Cardiac muscle cell (in vitro differentiated cells and primary cell): ENCODE measurements around the gene ZNF536. TPM values are rescaled to one million over a fixed set of nuclear protein-coding genes. Genes with fewer than 3 reads are reported as not detected.

Source experiments
- DNase-seq, 2 donors: peaks; one replicate each; pipeline versions ENCODE4 v3.0.0 to v3.0.0-alpha.2; 2010 to 2017; ENCODE audit warnings: low read depth in 1 of 2, low spot score in 1 of 2
- H3K27ac ChIP-seq: fragments of 200-600 bp; sonication (generic); 2 replicates; pipeline ENCODE4 v1.5.1; 2016
- H3K27me3 ChIP-seq: fragments of 200-600 bp; sonication (generic); 2 replicates; pipeline ENCODE4 v1.6.0; 2016; ENCODE audit warnings: control low read depth
- H3K36me3 ChIP-seq: fragments of 200-600 bp; sonication (generic); 2 replicates; pipeline ENCODE4 v1.5.1; 2016; ENCODE audit warnings: control low read depth
- H3K4me1 ChIP-seq: fragments of 200-600 bp; sonication (generic); 2 replicates; pipeline ENCODE4 v1.8.1; 2017; ENCODE audit warnings: low read depth, mild to moderate bottlenecking, mixed run types
- H3K4me3 ChIP-seq: fragments of 200-600 bp; sonication (generic); 2 replicates; pipeline ENCODE4 v1.5.1; 2016; ENCODE audit warnings: mild to moderate bottlenecking
- H3K9me3 ChIP-seq: fragments of 200-600 bp; sonication (generic); 2 replicates; pipeline ENCODE4 v1.5.1; 2017; ENCODE audit warnings: low read depth, mild to moderate bottlenecking, control low read depth
- CTCF ChIP-seq: IDR thresholded peaks from 2 replicates; pipeline ENCODE4 v1.5.1; 2012; ENCODE audit warnings: low read depth, mild to moderate bottlenecking, low read length
- polyA plus RNA-seq: library from polyadenylated mRNA; unstranded; fragments of >200 nt; fragmentation: Nextera tagmentation; extraction: Ambion mirVana; gene quantifications from 2 replicates; pipeline ENCODE4 v1.2.1, GENCODE V29; 2016
- total RNA-seq: library from RNA; depleted of rRNA; stranded (reverse); fragments of >200 nt; gene quantifications from 2 replicates; pipeline ENCODE4 v1.2.3, GENCODE V29; 2016

Gene ZNF536
- total and polyA plus RNA-seq, 2 experiments from 2014 or later, result 0.12 to 0.39 TPM

- Histone ChIP-seq H3K4me3 (no peak overlapping the region), H3K9me3 (no peaks in the 10 kb centered on the region), H3K27ac (no peak overlapping the region), H3K4me1 (no peaks in the 10 kb centered on the region), H3K36me3 (no peaks in the 10 kb centered on the region), H3K27me3 (no peaks in the 10 kb centered on the region)
- DNase-seq, result no peak
- no peak for TF ChIP-seq CTCF
Observed at GRCh38 chr19:30437869-30438268, 65.7 kb downstream of the ZNF536 start.

GRCh38 chr19:30439310-30439709, 67.1 kb downstream of the ZNF536 start:
- no peak for TF ChIP-seq CTCF
- H3K36me3 ChIP-seq, result no peaks in the 10 kb centered on the region
- DNase-seq, result no peak

GRCh38 chr19:30441011-30441410, 68.8 kb downstream of the ZNF536 start:
- no peaks in the 10 kb centered on the region for H3K9me3 ChIP-seq
- no peaks in the 10 kb centered on the region for H3K27me3 ChIP-seq
- H3K4me3 ChIP-seq, result no peak overlapping the region
- no peak for DNase-seq
- TF ChIP-seq CTCF, result no peak
- no peaks in the 10 kb centered on the region for H3K36me3 ChIP-seq
- no peaks in the 10 kb centered on the region for H3K4me1 ChIP-seq
- H3K27ac ChIP-seq, result no peak overlapping the region

More at GRCh38 chr19:30439310-30439709, 67.1 kb downstream of the ZNF536 start:
- no peaks in the 10 kb centered on the region for H3K9me3 ChIP-seq
- no peaks in the 10 kb centered on the region for H3K27me3 ChIP-seq
- H3K27ac ChIP-seq, result no peak overlapping the region
- no peaks in the 10 kb centered on the region for H3K4me1 ChIP-seq
- no peak overlapping the region for H3K4me3 ChIP-seq

GRCh38 chr19:30442674-30443073, 70.5 kb downstream of the ZNF536 start:
- no peak for TF ChIP-seq CTCF
- Histone ChIP-seq H3K4me3 (no peak overlapping the region), H3K4me1 (no peaks in the 10 kb centered on the region), H3K27me3 (no peaks in the 10 kb centered on the region), H3K36me3 (no peaks in the 10 kb centered on the region), H3K27ac (no peak overlapping the region), H3K9me3 (no peaks in the 10 kb centered on the region)
- no peak for DNase-seq

- H3K36me3 ChIP-seq, result no peaks in the 10 kb centered on the region
- no peak overlapping the region for H3K4me3 ChIP-seq
- DNase-seq, result no peak
- no peaks in the 10 kb centered on the region for H3K9me3 ChIP-seq
- no peaks in the 10 kb centered on the region for H3K4me1 ChIP-seq
- no peak for TF ChIP-seq CTCF
- no peak overlapping the region for H3K27ac ChIP-seq
- H3K27me3 ChIP-seq, result peaks cover 7% of the 10 kb centered on the region
Observed at GRCh38 chr19:30443531-30444252, 71.5 kb downstream of the ZNF536 start.

GRCh38 chr19:30444253-30444671, 72.1 kb downstream of the ZNF536 start:
- H3K27ac ChIP-seq, result no peak overlapping the region
- H3K4me1 ChIP-seq, result no peaks in the 10 kb centered on the region
- H3K4me3 ChIP-seq, result no peak overlapping the region
- no peaks in the 10 kb centered on the region for H3K9me3 ChIP-seq
- no peaks in the 10 kb centered on the region for H3K36me3 ChIP-seq
- no peak for DNase-seq
- H3K27me3 ChIP-seq, result peaks cover 13% of the 10 kb centered on the region
- TF ChIP-seq CTCF, result no peak
